Activated naive CD4-positive, alpha-beta T cell treated with anti-CD3 and anti-CD28 coated beads, Interleukin-2, amount 50 U/mL, for 24 hours (primary cell): ENCODE data around the gene CNPY1.
A peak's percentile ranks its signal among the peaks of the same experiment; 100 is the strongest.

Experiments
- H3K27ac Mint-ChIP-seq: one replicate; pipeline ENCODE4 v1.8.0; 2021; ENCODE audit warnings: mild to moderate bottlenecking, mixed read lengths
- H3K27me3 Mint-ChIP-seq: one replicate; pipeline ENCODE4 v1.8.0; 2021; ENCODE audit warnings: mixed read lengths
- H3K36me3 Mint-ChIP-seq: one replicate; pipeline ENCODE4 v1.8.0; 2021; ENCODE audit warnings: mixed read lengths
- H3K4me1 Mint-ChIP-seq: one replicate; pipeline ENCODE4 v1.8.0; 2021; ENCODE audit warnings: mixed read lengths
- H3K4me3 Mint-ChIP-seq: one replicate; pipeline ENCODE4 v1.8.0; 2021; ENCODE audit warnings: mild to moderate bottlenecking, mixed read lengths
- H3K9me3 Mint-ChIP-seq: one replicate; pipeline ENCODE4 v1.8.0; 2021; ENCODE audit warnings: mixed read lengths

CNPY1 gene

GRCh38 chr7:155583636-155584035 lies 37.3 kb upstream of the CNPY1 start:
- no peaks in the 10 kb centered on the region for H3K4me1 Mint-ChIP-seq
- H3K4me3 Mint-ChIP-seq, result no peak overlapping the region
- peaks cover 11% of the 10 kb centered on the region for H3K27me3 Mint-ChIP-seq
- no peak overlapping the region for H3K27ac Mint-ChIP-seq
- no peaks in the 10 kb centered on the region for H3K36me3 Mint-ChIP-seq
- H3K9me3 Mint-ChIP-seq, result no peaks in the 10 kb centered on the region

GRCh38 chr7:155581954-155582353 lies 35.6 kb upstream of the CNPY1 start:
- peaks cover 3% of the 10 kb centered on the region for H3K27me3 Mint-ChIP-seq
- H3K9me3 Mint-ChIP-seq, result no peaks in the 10 kb centered on the region
- H3K4me1 Mint-ChIP-seq, result no peaks in the 10 kb centered on the region
- no peaks in the 10 kb centered on the region for H3K36me3 Mint-ChIP-seq
- no peak overlapping the region for H3K27ac Mint-ChIP-seq
- H3K4me3 Mint-ChIP-seq, result no peak overlapping the region

- Mint-ChIP-seq H3K27ac (no peak overlapping the region), H3K4me1 (no peaks in the 10 kb centered on the region), H3K4me3 (no peak overlapping the region), H3K9me3 (no peaks in the 10 kb centered on the region), H3K27me3 (peaks cover 2% of the 10 kb centered on the region), H3K36me3 (no peaks in the 10 kb centered on the region)
These were observed 34.9 kb upstream of the CNPY1 start for GRCh38 chr7:155581107-155581830.

- Mint-ChIP-seq H3K4me3 (no peak overlapping the region), H3K27ac (no peak overlapping the region), H3K36me3 (no peaks in the 10 kb centered on the region), H3K4me1 (no peaks in the 10 kb centered on the region), H3K27me3 (no peaks in the 10 kb centered on the region), H3K9me3 (no peaks in the 10 kb centered on the region)
These were observed 34.0 kb upstream of the CNPY1 start for GRCh38 chr7:155580367-155580766.

- H3K27me3 Mint-ChIP-seq, result no peaks in the 10 kb centered on the region
- H3K4me3 Mint-ChIP-seq, result no peak overlapping the region
- H3K27ac Mint-ChIP-seq, result peak overlapping the region; percentile 30
- H3K4me1 Mint-ChIP-seq, result no peaks in the 10 kb centered on the region
- no peaks in the 10 kb centered on the region for H3K9me3 Mint-ChIP-seq
- no peaks in the 10 kb centered on the region for H3K36me3 Mint-ChIP-seq
These were observed 33.2 kb upstream of the CNPY1 start for GRCh38 chr7:155579565-155579964.

GRCh38 chr7:155578016-155578415 lies 31.7 kb upstream of the CNPY1 start:
- Mint-ChIP-seq H3K27me3 (no peaks in the 10 kb centered on the region), H3K9me3 (no peaks in the 10 kb centered on the region), H3K36me3 (no peaks in the 10 kb centered on the region), H3K4me1 (no peaks in the 10 kb centered on the region), H3K4me3 (no peak overlapping the region), H3K27ac (no peak overlapping the region)

- Mint-ChIP-seq H3K9me3 (no peaks in the 10 kb centered on the region), H3K27me3 (no peaks in the 10 kb centered on the region), H3K27ac (no peak overlapping the region), H3K4me3 (no peak overlapping the region), H3K4me1 (no peaks in the 10 kb centered on the region), H3K36me3 (no peaks in the 10 kb centered on the region)
These were observed 31.1 kb upstream of the CNPY1 start for GRCh38 chr7:155577509-155577905.

GRCh38 chr7:155576900-155577508 lies 30.6 kb upstream of the CNPY1 start:
- no peaks in the 10 kb centered on the region for H3K4me1 Mint-ChIP-seq
- H3K27ac Mint-ChIP-seq, result no peak overlapping the region
- no peaks in the 10 kb centered on the region for H3K36me3 Mint-ChIP-seq
- no peak overlapping the region for H3K4me3 Mint-ChIP-seq
- no peaks in the 10 kb centered on the region for H3K27me3 Mint-ChIP-seq
- H3K9me3 Mint-ChIP-seq, result no peaks in the 10 kb centered on the region

- no peak overlapping the region for H3K27ac Mint-ChIP-seq
- H3K4me1 Mint-ChIP-seq, result no peaks in the 10 kb centered on the region
- no peaks in the 10 kb centered on the region for H3K36me3 Mint-ChIP-seq
- no peaks in the 10 kb centered on the region for H3K27me3 Mint-ChIP-seq
- no peak overlapping the region for H3K4me3 Mint-ChIP-seq
- no peaks in the 10 kb centered on the region for H3K9me3 Mint-ChIP-seq
These were observed 30.1 kb upstream of the CNPY1 start for GRCh38 chr7:155576416-155576815.

- Mint-ChIP-seq H3K27ac (no peak overlapping the region), H3K4me3 (no peak overlapping the region), H3K4me1 (no peaks in the 10 kb centered on the region), H3K36me3 (no peaks in the 10 kb centered on the region), H3K9me3 (no peaks in the 10 kb centered on the region), H3K27me3 (no peaks in the 10 kb centered on the region)
These were observed 28.4 kb upstream of the CNPY1 start for GRCh38 chr7:155574556-155575290.

- Mint-ChIP-seq H3K4me1 (no peaks in the 10 kb centered on the region), H3K9me3 (no peaks in the 10 kb centered on the region), H3K27me3 (no peaks in the 10 kb centered on the region), H3K36me3 (no peaks in the 10 kb centered on the region), H3K27ac (no peak overlapping the region), H3K4me3 (no peak overlapping the region)
These were observed 25.4 kb upstream of the CNPY1 start for GRCh38 chr7:155571581-155572345.

GRCh38 chr7:155570991-155571390 lies 24.6 kb upstream of the CNPY1 start:
- no peak overlapping the region for H3K4me3 Mint-ChIP-seq
- no peaks in the 10 kb centered on the region for H3K36me3 Mint-ChIP-seq
- H3K4me1 Mint-ChIP-seq, result no peaks in the 10 kb centered on the region
- no peaks in the 10 kb centered on the region for H3K9me3 Mint-ChIP-seq
- no peaks in the 10 kb centered on the region for H3K27me3 Mint-ChIP-seq
- no peak overlapping the region for H3K27ac Mint-ChIP-seq

GRCh38 chr7:155570171-155570958 lies 24.0 kb upstream of the CNPY1 start:
- H3K4me3 Mint-ChIP-seq, result no peak overlapping the region
- no peak overlapping the region for H3K27ac Mint-ChIP-seq
- no peaks in the 10 kb centered on the region for H3K9me3 Mint-ChIP-seq
- H3K36me3 Mint-ChIP-seq, result no peaks in the 10 kb centered on the region
- no peaks in the 10 kb centered on the region for H3K27me3 Mint-ChIP-seq
- no peaks in the 10 kb centered on the region for H3K4me1 Mint-ChIP-seq

- no peaks in the 10 kb centered on the region for H3K36me3 Mint-ChIP-seq
- H3K27ac Mint-ChIP-seq, result no peak overlapping the region
- H3K27me3 Mint-ChIP-seq, result no peaks in the 10 kb centered on the region
- H3K9me3 Mint-ChIP-seq, result no peaks in the 10 kb centered on the region
- H3K4me1 Mint-ChIP-seq, result no peaks in the 10 kb centered on the region
- no peak overlapping the region for H3K4me3 Mint-ChIP-seq
These were observed 23.3 kb upstream of the CNPY1 start for GRCh38 chr7:155569681-155570080.

GRCh38 chr7:155568842-155569494 lies 22.6 kb upstream of the CNPY1 start:
- Mint-ChIP-seq H3K4me1 (no peaks in the 10 kb centered on the region), H3K27ac (no peak overlapping the region), H3K36me3 (no peaks in the 10 kb centered on the region), H3K27me3 (no peaks in the 10 kb centered on the region), H3K9me3 (no peaks in the 10 kb centered on the region), H3K4me3 (no peak overlapping the region)
